ENCODE data around the gene CYP3A7. TPM values are rescaled to one million over a fixed set of nuclear protein-coding genes. Genes with fewer than 3 reads are reported as not detected.

The CYP3A7 gene
- polyA plus RNA-seq, 3 donors: not detected

- H3K4me1 Mint-ChIP-seq: peaks cover 20% of the 10 kb centered on the region
- peaks cover 0 to 2% (median 0%) of the 10 kb centered on the region in 7 donors for H3K9me3 Mint-ChIP-seq
- H3K36me3 Mint-ChIP-seq: peaks cover 3 to 5% of the 10 kb centered on the region in 2 donors
- no peak overlapping the region for H3K4me2 ChIP-seq (replicated peaks; ENCODE audit: extremely low read depth, low read length, poor library complexity, severe bottlenecking)
- no peaks in the 10 kb centered on the region for H3K27me3 ChIP-seq (ENCODE audit: control insufficient read depth in 2 of 2, insufficient read depth in 2 of 2, low read length in 2 of 2)
- no peak overlapping the region for H3K27ac ChIP-seq (ENCODE audit: low read depth in 1 of 2, low read length in 2 of 2)
- no peak overlapping the region for H2AFZ ChIP-seq (ENCODE audit: insufficient read depth, low read depth, low read length, poor library complexity, severe bottlenecking)
- no peaks in the 10 kb centered on the region for H3K79me2 ChIP-seq (ENCODE audit: insufficient read depth, low read length)
- no peaks in the 10 kb centered on the region for H3K9me3 ChIP-seq (replicated peaks in 1 of 2; ENCODE audit: control insufficient read depth in 1 of 2, insufficient read depth in 1 of 2, low read length in 2 of 2)
- TF ChIP-seq, protein P1, sequence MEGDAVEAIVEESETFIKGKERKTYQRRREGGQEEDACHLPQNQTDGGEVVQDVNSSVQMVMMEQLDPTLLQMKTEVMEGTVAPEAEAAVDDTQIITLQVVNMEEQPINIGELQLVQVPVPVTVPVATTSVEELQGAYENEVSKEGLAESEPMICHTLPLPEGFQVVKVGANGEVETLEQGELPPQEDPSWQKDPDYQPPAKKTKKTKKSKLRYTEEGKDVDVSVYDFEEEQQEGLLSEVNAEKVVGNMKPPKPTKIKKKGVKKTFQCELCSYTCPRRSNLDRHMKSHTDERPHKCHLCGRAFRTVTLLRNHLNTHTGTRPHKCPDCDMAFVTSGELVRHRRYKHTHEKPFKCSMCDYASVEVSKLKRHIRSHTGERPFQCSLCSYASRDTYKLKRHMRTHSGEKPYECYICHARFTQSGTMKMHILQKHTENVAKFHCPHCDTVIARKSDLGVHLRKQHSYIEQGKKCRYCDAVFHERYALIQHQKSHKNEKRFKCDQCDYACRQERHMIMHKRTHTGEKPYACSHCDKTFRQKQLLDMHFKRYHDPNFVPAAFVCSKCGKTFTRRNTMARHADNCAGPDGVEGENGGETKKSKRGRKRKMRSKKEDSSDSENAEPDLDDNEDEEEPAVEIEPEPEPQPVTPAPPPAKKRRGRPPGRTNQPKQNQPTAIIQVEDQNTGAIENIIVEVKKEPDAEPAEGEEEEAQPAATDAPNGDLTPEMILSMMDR (IDR thresholded peaks at IDR 0.05): no peak
- no peak for DNase-seq
- H3K27ac Mint-ChIP-seq: peak overlapping the region in 1 of 7 donors; percentile 76
- H4K20me1 ChIP-seq (ENCODE audit: insufficient read depth, low read length): no peaks in the 10 kb centered on the region
- H3K27me3 Mint-ChIP-seq (ENCODE audit: low read depth in 3 of 3): peaks cover 0 to 4% (median 0%) of the 10 kb centered on the region in 3 donors
- no peak overlapping the region for H3K9ac ChIP-seq (ENCODE audit: insufficient read depth, low read length, poor library complexity, severe bottlenecking)
- intact Hi-C loops (cut with micrococcal nuclease): no loop called here
- H3K4me3 ChIP-seq (replicated peaks in 1 of 3; ENCODE audit: low read depth in 2 of 3, low read length in 3 of 3): no peak overlapping the region
- peaks cover 6 to 8% of the 10 kb centered on the region in 2 donors for H3K4me1 ChIP-seq (ENCODE audit: control insufficient read depth in 1 of 2, insufficient read depth in 2 of 2, low read length in 2 of 2)
- WGBS (ENCODE audit: insufficient coverage): no CpG with 5 or more reads among the region's 7 CpGs
- H3K4me3 Mint-ChIP-seq: peak overlapping the region in 1 of 2 donors; percentile 56
- H3K36me3 ChIP-seq (replicated peaks in 1 of 2; ENCODE audit: control insufficient read depth in 1 of 2, insufficient read depth in 2 of 2, low read length in 2 of 2): no peaks in the 10 kb centered on the region
These were observed 62.4 kb downstream of the CYP3A7 start for GRCh38 chr7:99672573-99672972.

- no peak overlapping the region for H2AFZ ChIP-seq (ENCODE audit: insufficient read depth, low read depth, low read length, poor library complexity, severe bottlenecking)
- WGBS (ENCODE audit: insufficient coverage): 100% methylated on average over 1 of the region's 3 CpGs
- H3K4me1 ChIP-seq (ENCODE audit: control insufficient read depth in 1 of 2, insufficient read depth in 2 of 2, low read length in 2 of 2): peaks cover 15 to 22% of the 10 kb centered on the region in 2 donors
- H3K36me3 ChIP-seq (replicated peaks in 1 of 2; ENCODE audit: control insufficient read depth in 1 of 2, insufficient read depth in 2 of 2, low read length in 2 of 2): no peaks in the 10 kb centered on the region
- no peak overlapping the region for H3K4me3 ChIP-seq (replicated peaks in 1 of 3; ENCODE audit: low read depth in 2 of 3, low read length in 3 of 3)
- TF ChIP-seq, protein P1 (IDR thresholded peaks at IDR 0.05): no peak
- no peaks in the 10 kb centered on the region for H3K79me2 ChIP-seq (ENCODE audit: insufficient read depth, low read length)
- H4K20me1 ChIP-seq (ENCODE audit: insufficient read depth, low read length): no peaks in the 10 kb centered on the region
- Mint-ChIP-seq H3K4me1 (peaks cover 41% of the 10 kb centered on the region), H3K36me3 (peaks cover 6 to 9% of the 10 kb centered on the region in 2 donors), H3K27me3 (ENCODE audit: low read depth in 3 of 3) (peaks cover 0 to 4% (median 0%) of the 10 kb centered on the region in 3 donors), H3K9me3 (peaks cover 0 to 2% (median 0%) of the 10 kb centered on the region in 7 donors), H3K4me3 (no peak overlapping the region), H3K27ac (no peak overlapping the region)
- H3K27ac ChIP-seq (ENCODE audit: low read depth in 1 of 2, low read length in 2 of 2): no peak overlapping the region
- no peaks in the 10 kb centered on the region for H3K9me3 ChIP-seq (replicated peaks in 1 of 2; ENCODE audit: control insufficient read depth in 1 of 2, insufficient read depth in 1 of 2, low read length in 2 of 2)
- no peaks in the 10 kb centered on the region for H3K27me3 ChIP-seq (ENCODE audit: control insufficient read depth in 2 of 2, insufficient read depth in 2 of 2, low read length in 2 of 2)
- H3K9ac ChIP-seq (ENCODE audit: insufficient read depth, low read length, poor library complexity, severe bottlenecking): no peak overlapping the region
- DNase-seq: no peak
- H3K4me2 ChIP-seq (replicated peaks; ENCODE audit: extremely low read depth, low read length, poor library complexity, severe bottlenecking): no peak overlapping the region
- intact Hi-C loops (cut with micrococcal nuclease): no loop called here
These were observed 65.2 kb downstream of the CYP3A7 start for GRCh38 chr7:99669782-99670181.

All from CD14-positive monocyte (primary cell).